Lung (tissue), 12 donors: ENCODE results near the gene HECTD1. TPM values are rescaled to one million over a fixed set of nuclear protein-coding genes. Genes with fewer than 3 reads are reported as not detected.

ENCODE experiments used
- ATAC-seq: fragments of 200-7000 bp; cut with Tn5 transposase; one replicate; pipeline ENCODE4 v1.9.1; 2020; ENCODE audit warnings: moderate number of reproducible peaks; ENCODE audit not compliant: insufficient read depth, low FRiP score
- DNase-seq, 3 donors: peaks; one replicate each; pipeline ENCODE4 v3.0.0-alpha.2; 2013 to 2017
- H3K27ac ChIP-seq, 2 donors: one replicate each; pipeline ENCODE4 v1.5.1; 2013; ENCODE audit warnings: mild to moderate bottlenecking in 2 of 2, moderate library complexity in 2 of 2, control low read depth in 1 of 2, inconsistent platforms in 1 of 2, low read depth in 1 of 2, low read length in 1 of 2
- H3K27me3 ChIP-seq, 3 donors: one replicate each; pipeline ENCODE4 v1.5.1; 2013; ENCODE audit warnings: low read length in 2 of 3; ENCODE audit not compliant: control insufficient read depth in 3 of 3, insufficient read depth in 3 of 3
- H3K36me3 ChIP-seq, 4 donors: one replicate each; pipeline ENCODE4 v1.5.1; 2013; ENCODE audit warnings: low read length in 4 of 4, mild to moderate bottlenecking in 1 of 4, moderate library complexity in 1 of 4; ENCODE audit not compliant: control insufficient read depth in 4 of 4, insufficient read depth in 4 of 4
- H3K4me1 ChIP-seq, 5 donors: one replicate each; pipeline ENCODE4 v1.5.1; 2013; ENCODE audit warnings: low read length in 5 of 5, mild to moderate bottlenecking in 2 of 5, moderate library complexity in 1 of 5; ENCODE audit not compliant: control insufficient read depth in 5 of 5, insufficient read depth in 5 of 5
- H3K4me3 ChIP-seq: one replicate; pipeline ENCODE4 v1.5.1; 2013; ENCODE audit warnings: mild to moderate bottlenecking, control low read depth, moderate library complexity
- H3K9ac ChIP-seq, 2 donors: one replicate each; pipeline ENCODE4 v1.5.1; 2013; ENCODE audit warnings: low read length in 2 of 2, control low read depth in 1 of 2; ENCODE audit not compliant: insufficient read depth in 1 of 2
- H3K9me3 ChIP-seq, 4 donors: one replicate each; pipeline ENCODE4 v1.5.1; 2013; ENCODE audit warnings: low read length in 3 of 4, mild to moderate bottlenecking in 1 of 4, moderate library complexity in 1 of 4; ENCODE audit not compliant: control insufficient read depth in 4 of 4, insufficient read depth in 3 of 4
- WGBS, 2 donors: extraction: QIAGEN DNeasy Blood & Tissue Kit; methylation state at CpG; one replicate each; pipeline ENCODE4 v1.1.7; 2013; 5-methylcytosine and 5-hydroxymethylcytosine counted together
- polyA plus RNA-seq, 2 donors: library from polyadenylated mRNA; stranded (reverse); fragments of 200-250 nt; gene quantifications; one replicate each; pipeline ENCODE4 v1.2.1, GENCODE V29; 2013
- total RNA-seq, 2 donors: library from RNA; depleted of rRNA in 1 of 2; stranded (reverse); fragments of >200 nt in 1 of 2; gene quantifications; one replicate each; pipeline ENCODE4 v1.2.1, GENCODE V29; 2014 to 2021
- TF ChIP-seq, protein P1 (sequence below): IDR thresholded peaks from 2 replicates; pipeline ENCODE4 v1.5.1; 2012; ENCODE audit warnings: mild to moderate bottlenecking; ENCODE audit errors: control extremely low read depth, extremely low read depth
- donor health status: control.
- donor health status: control.
- donor health status: Bipolar disorder and iron deficiency.
- donor health status: healthy.
- donor health status: DM: yes; HTN: yes; CAD: no.

Gene HECTD1
- total and polyA plus RNA-seq, 4 donors = 44.8 to 399 (median 97.9) TPM

DNA sequence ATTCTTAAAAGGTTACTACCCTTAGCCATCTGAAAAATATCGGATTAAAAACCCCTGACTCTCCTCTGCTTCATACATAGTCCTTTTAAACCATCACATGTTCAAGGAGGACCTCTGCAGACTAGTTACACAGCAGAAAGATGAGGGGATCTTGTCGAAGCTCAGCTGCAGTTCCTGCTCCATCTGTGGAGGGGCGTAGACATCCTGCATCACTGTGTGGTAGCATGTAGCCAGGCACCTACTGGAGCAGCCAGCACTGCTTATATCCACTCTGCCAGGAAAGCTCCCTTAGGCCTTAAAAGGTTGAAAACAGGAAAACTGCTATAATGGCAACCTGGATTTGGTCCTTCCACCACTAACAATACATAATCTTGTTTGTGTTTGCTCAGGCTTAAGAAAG lies 123.8 kb downstream of the HECTD1 start:
- Histone ChIP-seq H3K36me3 (peaks cover 0 to 4% (median 4%) of the 10 kb centered on the region in 4 donors), H3K4me3 (no peak overlapping the region), H3K9me3 (no peaks in the 10 kb centered on the region), H3K27ac (no peak overlapping the region), H3K27me3 (no peaks in the 10 kb centered on the region), H3K4me1 (no peaks in the 10 kb centered on the region), H3K9ac (no peak overlapping the region)
- TF ChIP-seq, protein P1, sequence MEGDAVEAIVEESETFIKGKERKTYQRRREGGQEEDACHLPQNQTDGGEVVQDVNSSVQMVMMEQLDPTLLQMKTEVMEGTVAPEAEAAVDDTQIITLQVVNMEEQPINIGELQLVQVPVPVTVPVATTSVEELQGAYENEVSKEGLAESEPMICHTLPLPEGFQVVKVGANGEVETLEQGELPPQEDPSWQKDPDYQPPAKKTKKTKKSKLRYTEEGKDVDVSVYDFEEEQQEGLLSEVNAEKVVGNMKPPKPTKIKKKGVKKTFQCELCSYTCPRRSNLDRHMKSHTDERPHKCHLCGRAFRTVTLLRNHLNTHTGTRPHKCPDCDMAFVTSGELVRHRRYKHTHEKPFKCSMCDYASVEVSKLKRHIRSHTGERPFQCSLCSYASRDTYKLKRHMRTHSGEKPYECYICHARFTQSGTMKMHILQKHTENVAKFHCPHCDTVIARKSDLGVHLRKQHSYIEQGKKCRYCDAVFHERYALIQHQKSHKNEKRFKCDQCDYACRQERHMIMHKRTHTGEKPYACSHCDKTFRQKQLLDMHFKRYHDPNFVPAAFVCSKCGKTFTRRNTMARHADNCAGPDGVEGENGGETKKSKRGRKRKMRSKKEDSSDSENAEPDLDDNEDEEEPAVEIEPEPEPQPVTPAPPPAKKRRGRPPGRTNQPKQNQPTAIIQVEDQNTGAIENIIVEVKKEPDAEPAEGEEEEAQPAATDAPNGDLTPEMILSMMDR = no peak
- no peak for DNase-seq
- ATAC-seq = no peak
- 89 to 90% methylated on average over 3 of the region's 3 CpGs for WGBS, 2 donors

- H3K36me3 ChIP-seq = peaks cover 0 to 5% (median 4%) of the 10 kb centered on the region in 4 donors
- no peaks in the 10 kb centered on the region for H3K4me1 ChIP-seq
- H3K4me3 ChIP-seq = no peak overlapping the region
- ATAC-seq (no peak), DNase-seq (no peak)
- TF ChIP-seq, protein P1 = no peak
- H3K27ac ChIP-seq = no peak overlapping the region
- no peak overlapping the region for H3K9ac ChIP-seq
- H3K27me3 ChIP-seq = no peaks in the 10 kb centered on the region
- WGBS, 2 donors = 94 to 95% methylated on average over 4 of the region's 4 CpGs
- H3K9me3 ChIP-seq = no peaks in the 10 kb centered on the region
Measured at GRCh38 chr14:31080484-31080883, 127.1 kb downstream of the HECTD1 start.

- H3K4me3 ChIP-seq = no peak overlapping the region
- peaks cover 0 to 9% (median 3%) of the 10 kb centered on the region in 4 donors for H3K36me3 ChIP-seq
- DNase-seq (no peak), ATAC-seq (no peak)
- H3K4me1 ChIP-seq = no peaks in the 10 kb centered on the region
- no peaks in the 10 kb centered on the region for H3K9me3 ChIP-seq
- no peak overlapping the region for H3K27ac ChIP-seq
- no peak overlapping the region for H3K9ac ChIP-seq
- no peaks in the 10 kb centered on the region for H3K27me3 ChIP-seq
- WGBS, 2 donors = 58 to 72% methylated on average over 3 of the region's 3 CpGs
- TF ChIP-seq, protein P1 = no peak
Measured at GRCh38 chr14:31080056-31080455, 127.5 kb downstream of the HECTD1 start.

DNA sequence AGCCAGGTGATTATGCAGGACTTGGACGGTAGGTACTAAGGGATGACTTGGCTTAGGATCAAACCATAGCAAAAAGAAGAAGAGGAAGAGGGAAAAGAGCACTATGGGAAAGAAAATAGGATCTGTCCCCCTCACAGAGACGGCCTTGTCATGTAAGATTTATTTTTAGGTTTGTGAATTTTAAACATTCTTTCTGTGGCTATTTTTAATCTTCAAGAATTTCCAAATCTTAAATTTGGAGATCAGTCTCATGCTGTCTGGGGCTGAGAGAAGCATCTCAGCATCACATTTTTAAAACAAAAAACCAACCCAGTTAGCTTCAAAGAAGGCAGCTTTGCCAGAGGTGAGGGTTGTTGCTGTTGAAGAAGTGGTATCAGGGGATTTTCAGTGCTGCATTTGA lies 128.8 kb downstream of the HECTD1 start:
- H3K36me3 ChIP-seq = peaks cover 0 to 13% (median 2%) of the 10 kb centered on the region in 4 donors
- ATAC-seq = no peak
- 27 to 44% methylated on average over 2 of the region's 2 CpGs for WGBS, 2 donors
- TF ChIP-seq, protein P1 = no peak
- H3K27ac ChIP-seq = no peak overlapping the region
- H3K4me1 ChIP-seq = no peaks in the 10 kb centered on the region
- no peak overlapping the region for H3K4me3 ChIP-seq
- H3K9ac ChIP-seq = no peak overlapping the region
- DNase-seq = no peak
- H3K9me3 ChIP-seq = no peaks in the 10 kb centered on the region
- H3K27me3 ChIP-seq = no peaks in the 10 kb centered on the region
